Measurements from ENCODE around the gene COX4I2.

DNA sequence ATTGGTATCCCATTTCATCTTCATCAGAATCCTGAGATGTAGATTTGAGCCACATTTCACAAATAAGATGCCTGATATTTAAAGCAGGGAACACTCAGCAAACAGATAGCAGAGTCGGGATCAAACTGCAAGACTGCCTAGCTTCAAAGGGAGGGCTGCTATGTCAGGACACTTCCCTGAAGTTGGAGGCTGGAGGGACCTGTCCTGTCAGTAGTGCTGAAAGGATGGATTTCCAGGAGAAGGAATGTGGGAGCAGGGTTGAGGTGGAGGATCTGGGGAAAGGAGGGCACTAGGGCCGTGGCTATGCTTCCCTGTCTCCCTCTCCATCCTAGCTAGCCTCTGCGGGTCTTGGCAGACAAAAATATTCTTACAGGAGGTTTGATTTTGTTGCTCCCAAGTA is 32.2 kb downstream of the COX4I2 start:
- no peak for TF ChIP-seq CTCF (IDR thresholded peaks at IDR 0.05; ENCODE audit: low read length)
- TF ChIP-seq EZH2 (IDR thresholded peaks at IDR 0.05; ENCODE audit: borderline replicate concordance, low read length), result no peak
